Transverse colon (tissue), 4 donors: Measurements from ENCODE around the gene NEK4. TPM values are rescaled to one million over a fixed set of nuclear protein-coding genes. Genes with fewer than 3 reads are reported as not detected.

ENCODE experiments used
- DNase-seq: peaks from one replicate; pipeline ENCODE4 v3.0.0-alpha.2; 2019
- H3K27ac ChIP-seq, 4 donors: fragments of 200-600 bp; sonication (generic); 2 replicates each; pipeline ENCODE4 v1.5.1; 2016 to 2018; ENCODE audit warnings: inconsistent platforms in 4 of 4
- H3K27me3 ChIP-seq: fragments of 200-600 bp; sonication (generic); 2 replicates; pipeline ENCODE4 v1.5.1; 2017; ENCODE audit warnings: inconsistent platforms
- H3K36me3 ChIP-seq, 4 donors: fragments of 200-600 bp; sonication (generic); 2 replicates each; pipeline ENCODE4 v1.5.1; 2017 to 2019; ENCODE audit warnings: inconsistent platforms in 4 of 4
- H3K4me1 ChIP-seq, 4 donors: fragments of 200-600 bp; sonication (generic); 2 replicates each; pipeline ENCODE4 v1.5.1; 2017 to 2020; ENCODE audit warnings: inconsistent platforms in 4 of 4
- H3K4me3 ChIP-seq, 4 donors: fragments of 200-600 bp; sonication (generic); 1 replicate in 1 of 4; 2 replicates in 3 of 4; pipeline versions ENCODE4 v1.5.1 to v1.6.1; 2017 to 2019; ENCODE audit warnings: inconsistent platforms in 4 of 4
- H3K9me3 ChIP-seq, 2 donors: fragments of 200-600 bp; sonication (generic); 2 replicates each; pipeline ENCODE4 v1.5.1; 2017 to 2019; ENCODE audit warnings: inconsistent platforms in 2 of 2
- EP300 ChIP-seq: sonication (generic); formaldehyde crosslinking; IDR thresholded peaks from one replicate; pipeline ENCODE4 v1.6.1; 2017; ENCODE audit warnings: antibody characterized with exemption, low read depth
- POLR2A ChIP-seq: fragments of 450-650 bp; IDR thresholded peaks from one replicate; pipeline ENCODE4 v1.6.1; 2016; ENCODE audit warnings: antibody characterized with exemption, mild to moderate bottlenecking, moderate library complexity
- POLR2AphosphoS5 ChIP-seq, 3 donors: sonication (generic); formaldehyde crosslinking; IDR thresholded peaks; one replicate each; pipeline ENCODE4 v1.6.1; 2016; ENCODE audit warnings: antibody characterized with exemption in 3 of 3
- WGBS, 2 donors: methylation state at CpG; one replicate each; pipeline ENCODE4 v1.1.5; 2018; ENCODE audit warnings: low coverage in 1 of 2; 5-methylcytosine and 5-hydroxymethylcytosine counted together
- in situ Hi-C, 4 donors: fragments of 200-750 bp; cut with MboI; loops; one replicate each; pipeline versions ENCODE4 v1.15.0 to v1.15.1; 2017; ENCODE audit warnings: low sequenced_read_pairs in 3 of 4, low pct_ligation_motif_present in 1 of 4, low pct_unique_long_range_greater_than_20kb in 1 of 4
- intact Hi-C: fragments of 100-400 bp; cut with DNase I; formaldehyde crosslinking; loops from one replicate; pipeline ENCODE4 v1.15.1; 2023; ENCODE audit warnings: low total_unique reads
- total RNA-seq, 4 donors: library from RNA; depleted of rRNA; stranded (reverse); fragments of >200 nt; gene quantifications; one replicate each; pipeline ENCODE4 v1.1.0, GENCODE V29; 2016
- TF ChIP-seq, protein P1 (sequence below), 5 experiments: fragments of 200-600 bp in 3 of 5; fragments of 450-650 bp in 2 of 5; sonication (generic) in 3 of 5; IDR thresholded peaks; 1 replicate in 2 of 5; 2 replicates in 3 of 5; pipeline ENCODE4 v1.5.1; 2016 to 2017; ENCODE audit warnings: antibody characterized with exemption in 5 of 5, inconsistent platforms in 3 of 5, mild to moderate bottlenecking in 2 of 5, moderate library complexity in 1 of 5

NEK4 gene
- total RNA-seq, 4 donors from 2014 or later: 14.6 to 35.0 (median 22.1) TPM

DNA sequence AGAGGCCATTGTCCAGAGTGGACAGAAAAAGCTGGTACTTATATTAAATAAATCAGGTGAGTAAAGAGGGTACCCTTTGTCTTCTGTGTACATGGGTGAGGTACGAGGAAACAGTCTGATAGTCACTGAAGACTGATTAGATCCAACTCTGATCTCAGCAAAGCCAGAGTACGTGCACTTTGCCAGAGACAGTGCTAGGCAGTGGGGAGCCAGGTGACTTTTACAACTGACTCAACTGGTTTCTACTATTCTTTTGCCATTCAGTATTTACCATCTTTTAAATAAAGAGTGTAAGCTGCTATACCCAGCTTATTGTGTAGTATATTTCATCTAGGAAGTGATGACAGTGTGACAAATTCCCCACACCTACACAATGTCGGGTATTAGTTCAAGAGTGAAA is 81.6 kb downstream of the NEK4 start:
- no peak overlapping the region for H3K27ac ChIP-seq
- H3K36me3 ChIP-seq: peaks cover 0 to 67% (median 32%) of the 10 kb centered on the region in 4 donors
- 85 to 100% methylated on average over 1 to 3 of the region's 3 CpGs for WGBS, 2 donors
- H3K4me1 ChIP-seq: peaks cover 5 to 28% (median 26%) of the 10 kb centered on the region in 4 donors
- no peaks in the 10 kb centered on the region for H3K27me3 ChIP-seq
- no peaks in the 10 kb centered on the region for H3K9me3 ChIP-seq
- intact Hi-C loops: no loop called here
- DNase-seq: no peak
- no peak overlapping the region for H3K4me3 ChIP-seq
- TF ChIP-seq, protein P1, sequence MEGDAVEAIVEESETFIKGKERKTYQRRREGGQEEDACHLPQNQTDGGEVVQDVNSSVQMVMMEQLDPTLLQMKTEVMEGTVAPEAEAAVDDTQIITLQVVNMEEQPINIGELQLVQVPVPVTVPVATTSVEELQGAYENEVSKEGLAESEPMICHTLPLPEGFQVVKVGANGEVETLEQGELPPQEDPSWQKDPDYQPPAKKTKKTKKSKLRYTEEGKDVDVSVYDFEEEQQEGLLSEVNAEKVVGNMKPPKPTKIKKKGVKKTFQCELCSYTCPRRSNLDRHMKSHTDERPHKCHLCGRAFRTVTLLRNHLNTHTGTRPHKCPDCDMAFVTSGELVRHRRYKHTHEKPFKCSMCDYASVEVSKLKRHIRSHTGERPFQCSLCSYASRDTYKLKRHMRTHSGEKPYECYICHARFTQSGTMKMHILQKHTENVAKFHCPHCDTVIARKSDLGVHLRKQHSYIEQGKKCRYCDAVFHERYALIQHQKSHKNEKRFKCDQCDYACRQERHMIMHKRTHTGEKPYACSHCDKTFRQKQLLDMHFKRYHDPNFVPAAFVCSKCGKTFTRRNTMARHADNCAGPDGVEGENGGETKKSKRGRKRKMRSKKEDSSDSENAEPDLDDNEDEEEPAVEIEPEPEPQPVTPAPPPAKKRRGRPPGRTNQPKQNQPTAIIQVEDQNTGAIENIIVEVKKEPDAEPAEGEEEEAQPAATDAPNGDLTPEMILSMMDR (IDR thresholded peaks at IDR 0.05): no peak
- TF ChIP-seq POLR2AphosphoS5 (IDR thresholded peaks at IDR 0.05): no peak
- in situ Hi-C loops: no loop called here

DNA sequence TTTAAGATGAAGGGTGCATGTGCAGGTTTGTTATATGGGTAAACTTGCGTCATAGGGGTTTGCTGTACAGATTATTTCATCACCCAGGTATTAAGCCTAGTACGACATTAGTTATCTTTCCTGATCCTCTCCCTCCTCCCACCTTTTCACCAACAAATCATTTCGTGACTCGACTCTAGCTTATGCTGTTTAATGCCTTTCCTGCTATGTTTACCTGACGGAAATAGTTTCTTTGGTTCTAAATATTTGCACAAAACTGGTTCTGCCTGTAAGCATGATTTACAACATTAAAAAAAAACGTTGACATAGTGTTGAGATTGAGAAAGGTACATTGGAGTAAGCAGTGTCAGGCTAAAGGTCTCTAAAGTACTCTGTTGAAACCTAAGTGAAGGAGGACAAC is 82.5 kb downstream of the NEK4 start:
- in situ Hi-C loops: no loop called here
- TF ChIP-seq POLR2A (no peak), EP300 (no peak), POLR2AphosphoS5 (IDR thresholded peaks at IDR 0.05) (no peak)
- TF ChIP-seq, protein P1 (IDR thresholded peaks at IDR 0.05): no peak
- H3K36me3 ChIP-seq: peaks cover 0 to 60% (median 28%) of the 10 kb centered on the region in 4 donors
- intact Hi-C loops: no loop called here
- H3K27ac ChIP-seq: peak overlapping the region in 1 of 4 donors; percentile 11
- no peak for DNase-seq
- no peaks in the 10 kb centered on the region for H3K27me3 ChIP-seq
- H3K4me1 ChIP-seq: peaks cover 5 to 36% (median 28%) of the 10 kb centered on the region in 4 donors
- H3K9me3 ChIP-seq: no peaks in the 10 kb centered on the region
- WGBS, 2 donors: 36 to 79% methylated on average over 6 of the region's 6 CpGs
- H3K4me3 ChIP-seq: no peak overlapping the region

DNA sequence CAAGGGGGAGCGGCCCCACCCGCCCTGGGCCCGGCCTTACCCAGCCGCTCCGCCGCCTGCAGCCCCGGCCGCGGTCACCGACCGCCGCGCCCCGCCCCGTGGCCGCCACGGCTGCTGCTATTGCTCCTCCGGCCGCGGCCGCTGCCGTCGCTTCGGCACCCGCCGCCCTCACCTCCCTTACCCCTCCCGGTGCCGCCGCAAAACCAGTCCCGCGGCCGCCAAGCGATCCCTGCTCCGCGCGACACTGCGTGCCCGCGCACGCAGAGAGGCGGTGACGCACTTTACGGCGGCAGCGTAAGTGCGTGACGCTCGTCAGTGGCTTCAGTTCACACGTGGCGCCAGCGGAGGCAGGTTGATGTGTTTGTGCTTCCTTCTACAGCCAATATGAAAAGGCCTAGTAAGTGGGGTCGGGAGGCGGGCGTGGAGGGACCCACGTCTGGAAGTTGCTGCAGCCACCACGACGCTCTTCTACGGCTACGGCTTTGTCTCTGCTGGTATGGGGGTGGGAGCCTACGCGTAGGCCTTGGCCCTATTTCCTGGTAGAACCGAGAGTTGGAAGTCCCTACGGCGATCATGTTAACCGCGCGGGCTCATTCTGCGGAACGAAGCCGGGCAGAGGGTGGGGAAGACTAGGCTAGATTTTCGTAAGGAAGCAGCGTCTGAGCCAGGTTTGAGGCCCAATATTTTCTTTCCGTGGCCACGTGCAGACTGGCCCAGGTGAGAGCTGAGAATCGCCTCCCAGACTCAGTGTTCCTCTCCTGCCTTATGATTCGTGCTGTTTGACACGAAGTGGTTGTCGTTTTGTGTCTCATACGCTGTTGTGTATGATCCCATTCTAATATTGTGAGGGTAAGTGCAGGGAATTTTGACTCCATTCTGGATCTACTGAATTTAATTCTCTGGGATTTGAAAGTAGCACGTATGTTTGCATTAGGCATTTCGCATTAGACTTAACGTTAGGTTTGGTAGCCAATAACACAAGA is 84.7 kb downstream of the NEK4 start, which contains the start of the genes GNL3 and PBRM1:
TSS of gene GNL3 (plus strand) at position 324 of the 983 bp plus-strand sequence. CDS start at position 385, 61 bp downstream.
TSS of gene PBRM1 (minus strand) at position 205 of the 983 bp plus-strand sequence.
- Histone ChIP-seq H3K4me3 (peak within 1 kb of the TSS; percentile 64 to 81 (median 72)), H3K27ac (peak within 1 kb of the TSS; percentile 95 to 99 (median 96)), H3K27me3 (no peaks in the 10 kb centered on the region), H3K9me3 (no peaks in the 10 kb centered on the region), H3K36me3 (peaks cover 0 to 38% (median 17%) of the 10 kb centered on the region in 4 donors), H3K4me1 (peaks cover 5 to 45% (median 33%) of the 10 kb centered on the region in 4 donors)
- peak; percentile 95 for DNase-seq
- intact Hi-C loops: no loop called here
- WGBS, 2 donors: 0 to 1% methylated on average over 10 to 60 of the region's 82 CpGs
- in situ Hi-C loops: no loop called here
- TF ChIP-seq EP300: no peak
- peak; percentile 73 for TF ChIP-seq POLR2A
- peak; percentile 92 to 96 (median 94) for TF ChIP-seq POLR2AphosphoS5 (IDR thresholded peaks at IDR 0.05)
- TF ChIP-seq, protein P1 (IDR thresholded peaks at IDR 0.05): no peak

DNA sequence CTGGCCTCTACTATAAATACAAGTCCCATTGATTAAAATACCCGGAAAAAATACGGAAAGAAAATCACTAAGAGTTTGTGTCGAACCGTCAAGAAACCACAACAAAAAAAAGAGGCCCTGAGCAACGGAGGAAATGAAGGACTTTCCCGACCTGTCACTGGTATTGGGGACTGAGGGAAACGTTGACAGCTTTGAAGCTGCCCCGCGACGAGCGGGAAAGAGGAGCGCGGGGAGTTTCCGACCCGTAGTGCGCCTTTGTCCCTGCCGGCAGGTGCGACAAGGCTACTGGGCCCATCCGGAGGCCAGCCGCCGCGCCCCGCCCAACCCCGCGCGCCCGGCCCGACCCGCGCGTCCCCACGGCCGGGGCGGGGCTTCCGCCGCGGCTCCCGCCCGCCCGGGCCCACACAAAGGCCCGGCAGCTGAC is 85.4 kb downstream of the NEK4 start:
- no peaks in the 10 kb centered on the region for H3K9me3 ChIP-seq
- H3K4me1 ChIP-seq: peaks cover 5 to 47% (median 36%) of the 10 kb centered on the region in 4 donors
- intact Hi-C loops: no loop called here
- H3K27me3 ChIP-seq: no peaks in the 10 kb centered on the region
- peak; percentile 90 for DNase-seq
- 0% methylated on average over 9 to 34 of the region's 41 CpGs for WGBS, 2 donors
- TF ChIP-seq, protein P1 (IDR thresholded peaks at IDR 0.05): no peak
- TF ChIP-seq POLR2AphosphoS5 (IDR thresholded peaks at IDR 0.05) (peak in 2 of 3 donors; percentile 1 to 47), EP300 (no peak), POLR2A (peak; percentile 8)
- peak overlapping the region; percentile 64 to 81 (median 72) for H3K4me3 ChIP-seq
- peaks cover 0 to 31% (median 15%) of the 10 kb centered on the region in 4 donors for H3K36me3 ChIP-seq
- in situ Hi-C loops: no loop called here
- peak overlapping the region; percentile 95 to 99 (median 96) for H3K27ac ChIP-seq
